ENCODE data around the gene TGFB1I1.
A peak's percentile ranks its signal among the peaks of the same experiment; 100 is the strongest.

TGFB1I1 gene

GRCh38 chr16:31466381-31466841, 5.5 kb upstream of the TGFB1I1 start:
- Histone ChIP-seq H3K4me3 (ENCODE audit: low read length) (no peak overlapping the region), H3F3A (ENCODE audit: control insufficient read depth, insufficient read depth) (no peaks in the 10 kb centered on the region), H3K36me3 (ENCODE audit: control insufficient read depth, low read length) (no peaks in the 10 kb centered on the region), H3K27ac (ENCODE audit: low read depth, low read length) (no peak overlapping the region), H3K4me1 (ENCODE audit: control insufficient read depth, low read length) (peaks cover 10% of the 10 kb centered on the region), H4K20me1 (ENCODE audit: control insufficient read depth, insufficient read depth, low read depth, low read length) (no peaks in the 10 kb centered on the region), H3K9me3 (ENCODE audit: control insufficient read depth, insufficient read depth, low read length) (no peaks in the 10 kb centered on the region), H3K4me2 (ENCODE audit: low read length) (no peak overlapping the region), H3K27me3 (ENCODE audit: control insufficient read depth, low read length) (no peaks in the 10 kb centered on the region), H3K9me2 (replicated peaks; ENCODE audit: control insufficient read depth, low read length) (no peaks in the 10 kb centered on the region), H3K79me2 (ENCODE audit: control insufficient read depth, low read length) (no peaks in the 10 kb centered on the region)
- TF ChIP-seq EZH2phosphoT487 (IDR thresholded peaks at IDR 0.05; ENCODE audit: borderline replicate concordance, low read length), result no peak
- no peak for TF ChIP-seq CTCF (IDR thresholded peaks at IDR 0.05; ENCODE audit: low read depth, low read length, poor library complexity, severe bottlenecking)

DNA sequence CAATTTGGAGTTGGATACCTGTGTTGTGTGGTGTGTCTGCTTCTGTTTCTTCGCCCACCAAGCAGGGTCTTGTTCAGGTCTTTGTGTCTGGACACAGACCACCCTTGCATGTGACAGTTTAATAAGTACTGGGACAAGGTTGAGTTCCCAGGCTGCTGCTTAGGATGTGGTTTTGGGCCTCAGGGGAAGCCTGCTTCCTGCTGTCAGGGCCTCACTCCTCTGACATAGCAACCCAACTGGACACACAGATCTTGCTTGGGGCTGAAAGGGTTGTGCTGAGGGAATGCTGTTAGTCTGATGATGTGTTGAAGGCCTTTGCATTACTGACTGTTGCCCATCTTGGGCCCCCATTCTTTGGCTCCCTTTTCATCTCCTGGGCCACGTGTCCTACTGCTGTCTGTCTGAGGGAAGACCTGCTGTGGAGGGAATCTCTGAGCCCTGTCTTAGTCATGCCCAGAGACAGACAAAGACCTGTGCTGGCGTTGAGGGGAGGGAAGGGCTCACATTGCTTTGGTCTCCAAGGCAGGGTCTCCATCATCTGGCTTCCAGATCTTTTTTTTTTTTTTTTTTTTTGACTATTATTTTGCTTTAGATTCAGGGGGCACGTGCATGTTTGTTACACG, 4.7 kb upstream of the TGFB1I1 start:
- Histone ChIP-seq H3K9me2 (replicated peaks; ENCODE audit: control insufficient read depth, low read length) (no peaks in the 10 kb centered on the region), H3K27me3 (ENCODE audit: control insufficient read depth, low read length) (no peaks in the 10 kb centered on the region), H3K4me3 (ENCODE audit: low read length) (no peak overlapping the region), H4K20me1 (ENCODE audit: control insufficient read depth, insufficient read depth, low read depth, low read length) (no peaks in the 10 kb centered on the region), H3K9me3 (ENCODE audit: control insufficient read depth, insufficient read depth, low read length) (no peaks in the 10 kb centered on the region), H3K4me2 (ENCODE audit: low read length) (peak overlapping the region; percentile 37), H3K79me2 (ENCODE audit: control insufficient read depth, low read length) (no peaks in the 10 kb centered on the region), H3K27ac (ENCODE audit: low read depth, low read length) (no peak overlapping the region), H3K4me1 (ENCODE audit: control insufficient read depth, low read length) (peaks cover 10% of the 10 kb centered on the region), H3K36me3 (ENCODE audit: control insufficient read depth, low read length) (no peaks in the 10 kb centered on the region), H3F3A (ENCODE audit: control insufficient read depth, insufficient read depth) (no peaks in the 10 kb centered on the region)
- TF ChIP-seq CTCF (IDR thresholded peaks at IDR 0.05; ENCODE audit: low read depth, low read length, poor library complexity, severe bottlenecking), result no peak
- TF ChIP-seq EZH2phosphoT487 (IDR thresholded peaks at IDR 0.05; ENCODE audit: borderline replicate concordance, low read length), result no peak

- no peaks in the 10 kb centered on the region for H3F3A ChIP-seq (ENCODE audit: control insufficient read depth, insufficient read depth)
- no peaks in the 10 kb centered on the region for H3K27me3 ChIP-seq (ENCODE audit: control insufficient read depth, low read length)
- no peaks in the 10 kb centered on the region for H4K20me1 ChIP-seq (ENCODE audit: control insufficient read depth, insufficient read depth, low read depth, low read length)
- H3K9me3 ChIP-seq (ENCODE audit: control insufficient read depth, insufficient read depth, low read length), result no peaks in the 10 kb centered on the region
- no peaks in the 10 kb centered on the region for H3K36me3 ChIP-seq (ENCODE audit: control insufficient read depth, low read length)
- H3K9me2 ChIP-seq (replicated peaks; ENCODE audit: control insufficient read depth, low read length), result no peaks in the 10 kb centered on the region
- no peak overlapping the region for H3K27ac ChIP-seq (ENCODE audit: low read depth, low read length)
- H3K4me3 ChIP-seq (ENCODE audit: low read length), result no peak overlapping the region
- H3K4me1 ChIP-seq (ENCODE audit: control insufficient read depth, low read length), result peaks cover 10% of the 10 kb centered on the region
- no peak overlapping the region for H3K4me2 ChIP-seq (ENCODE audit: low read length)
- TF ChIP-seq EZH2phosphoT487 (IDR thresholded peaks at IDR 0.05; ENCODE audit: borderline replicate concordance, low read length), result no peak
- TF ChIP-seq CTCF (IDR thresholded peaks at IDR 0.05; ENCODE audit: low read depth, low read length, poor library complexity, severe bottlenecking), result no peak
- no peaks in the 10 kb centered on the region for H3K79me2 ChIP-seq (ENCODE audit: control insufficient read depth, low read length)
These were observed 4.1 kb upstream of the TGFB1I1 start for GRCh38 chr16:31467858-31468257.
